Uterine smooth muscle cell (primary cell): ENCODE measurements around the gene TYRP1. TPM values are rescaled to one million over a fixed set of nuclear protein-coding genes. Genes with fewer than 3 reads are reported as not detected.

Experiments
- total RNA-seq: library from RNA; depleted of rRNA; stranded (reverse); fragments of >200 nt; gene quantifications from 2 replicates; pipeline ENCODE4 v1.2.3, GENCODE V29; 2014

TYRP1 gene
- under 0.01 TPM in 1 of 2 replicates, not detected in the other for total RNA-seq

GRCh38 chr9:12693141-12693540, at the start of gene TYRP1:
Gene TYRP1, plus strand, starts transcription at chr9:12693385. Its CDS starts 612 bp downstream, at chr9:12693997.

Other genes starting within 250 kb of the TYRP1 start
- 24.5 and 57.6 TPM in 2 replicates for gene LURAP1L, start 81.6 kb downstream of the TYRP1 start, total RNA-seq